HepG2 (cell line): ENCODE results near the gene TNFRSF11A. TPM values are rescaled to one million over a fixed set of nuclear protein-coding genes. Genes with fewer than 3 reads are reported as not detected.

Experiments
- ATAC-seq: fragments of 200-7000 bp; cut with Tn5 transposase; 3 replicates; pipeline ENCODE4 v1.9.1; 2020; ENCODE audit warnings: mild to moderate bottlenecking, moderate library complexity
- BruUV-seq: library from RNA; stranded (reverse); fragments of 400-500 nt; replicated peaks from 2 replicates; lab custom pipeline; 2021; lab: Mats Ljungman, UMichigan
- CTCF ChIA-PET: fragments of 300-600 bp; formaldehyde crosslinking; extraction: SDS; loops from one replicate; lab custom pipeline; 2021; ENCODE audit warnings: low total read pairs, inconsistent platforms, low intra/inter-chr PET ratio; lab: Yijun Ruan, JAX
- POLR2A ChIA-PET: fragments of 350-600 bp; sonication (Branson Sonifier 250); formaldehyde crosslinking; loops from one replicate; lab custom pipeline; 2020; ENCODE audit warnings: antibody characterized with exemption, inconsistent platforms; lab: Yijun Ruan, JAX
- DNase-seq: peaks from one replicate; pipeline ENCODE4 v3.0.0-alpha.2; 2015; ENCODE audit warnings: low spot score
- FAIRE-seq: peaks from 3 replicates; lab custom pipeline; 2011; peaks lifted over from hg19 to GRCh38; lab: Jason Lieb, UNC
- H2AFZ ChIP-seq: one replicate; pipeline ENCODE4 v1.6.1; 2011; ENCODE audit warnings: low read length, inconsistent platforms
- H3K27ac ChIP-seq: fragments of 300-600 bp; 3 replicates; pipeline ENCODE4 v1.8.0; 2011; ENCODE audit warnings: mixed run types, mild to moderate bottlenecking, mixed read lengths, low read length, inconsistent platforms; ENCODE audit not compliant: insufficient read depth; ENCODE audit errors: extremely low read length
- H3K27me3 ChIP-seq, 2 experiments: fragments of 200-600 bp in 1 of 2; 2 replicates in 1 of 2; 3 replicates in 1 of 2; pipeline versions ENCODE4 v1.6.0 to v1.8.0; 2011; ENCODE audit warnings: low read length in 2 of 2, mild to moderate bottlenecking in 2 of 2, moderate library complexity in 2 of 2, inconsistent platforms in 1 of 2; ENCODE audit not compliant: insufficient read depth in 2 of 2, control insufficient read depth in 1 of 2
- H3K36me3 ChIP-seq, 2 experiments: fragments of 200-600 bp in 1 of 2; replicated peaks in 1 of 2; 2 replicates in 1 of 2; 3 replicates in 1 of 2; pipeline versions ENCODE4 v1.5.1 to v1.8.0; 2011; ENCODE audit warnings: low read length in 2 of 2, inconsistent platforms in 1 of 2; ENCODE audit not compliant: insufficient read depth in 2 of 2, control insufficient read depth in 1 of 2
- H3K4me1 ChIP-seq: 2 replicates; pipeline ENCODE4 v1.5.1; 2012; ENCODE audit warnings: low read length, inconsistent platforms; ENCODE audit not compliant: insufficient read depth
- H3K4me2 ChIP-seq: 2 replicates; pipeline ENCODE4 v1.6.0; 2011; ENCODE audit warnings: low read depth, low read length, inconsistent platforms
- H3K4me3 ChIP-seq, 3 experiments: fragments of 200-600 bp in 1 of 3; sonication (generic), shearing (Covaris generic) in 1 of 3; replicated peaks in 1 of 3; 2 replicates each; pipeline ENCODE4 v1.5.1; 2011 to 2016; ENCODE audit warnings: low read length in 3 of 3, inconsistent platforms in 2 of 3, low read depth in 2 of 3, mild to moderate bottlenecking in 2 of 3, control low read depth in 1 of 3, mixed read lengths in 1 of 3; ENCODE audit not compliant: insufficient read depth in 1 of 3
- H3K79me2 ChIP-seq: one replicate; pipeline ENCODE4 v1.6.1; 2011; ENCODE audit warnings: low read length, inconsistent platforms; ENCODE audit not compliant: insufficient read depth
- H3K9ac ChIP-seq: 2 replicates; pipeline ENCODE4 v1.6.0; 2011; ENCODE audit warnings: mild to moderate bottlenecking, low read depth, low read length, inconsistent platforms; ENCODE audit not compliant: insufficient read depth
- H3K9me3 ChIP-seq: 2 replicates; pipeline ENCODE4 v1.5.1; 2012; ENCODE audit warnings: mild to moderate bottlenecking, low read length
- H4K20me1 ChIP-seq: 2 replicates; pipeline ENCODE4 v1.6.0; 2011; ENCODE audit warnings: inconsistent platforms, mild to moderate bottlenecking, low read length, moderate library complexity; ENCODE audit not compliant: insufficient read depth
- AHDC1 ChIP-seq: sonication (generic); formaldehyde crosslinking; IDR thresholded peaks from 2 replicates; pipeline ENCODE4 v1.5.1; 2020; ENCODE audit warnings: mild to moderate bottlenecking, missing genetic modification reagents, borderline replicate concordance
- ATAD3A ChIP-seq: sonication (generic); formaldehyde crosslinking; IDR thresholded peaks from 2 replicates; pipeline ENCODE4 v1.4.0; 2020; ENCODE audit warnings: missing genetic modification reagents
- FOXO1 ChIP-seq: sonication (generic); formaldehyde crosslinking; IDR thresholded peaks from 2 replicates; pipeline ENCODE4 v1.4.0; 2020; ENCODE audit warnings: missing genetic modification reagents
- HMGXB4 ChIP-seq, 2 experiments: sonication (generic) in 1 of 2; formaldehyde crosslinking in 1 of 2; IDR thresholded peaks; 2 replicates each; pipeline versions ENCODE4 v1.4.0 to v1.6.1; 2018 to 2020; ENCODE audit warnings: missing genetic modification reagents in 2 of 2, borderline replicate concordance in 1 of 2, low read depth in 1 of 2, mild to moderate bottlenecking in 1 of 2, missing biosample characterization in 1 of 2
- KMT2A ChIP-seq: sonication (generic); formaldehyde crosslinking; IDR thresholded peaks from 2 replicates; pipeline ENCODE4 v1.4.0; 2020; ENCODE audit warnings: missing genetic modification reagents
- PTBP1 ChIP-seq: fragments of 200-400 bp; formaldehyde crosslinking; IDR thresholded peaks from 2 replicates; pipeline ENCODE4 v1.6.1; 2018; ENCODE audit warnings: low read length, low read depth; ENCODE audit not compliant: poor library complexity, severe bottlenecking
- RNF219 ChIP-seq: sonication (generic); formaldehyde crosslinking; IDR thresholded peaks from 2 replicates; pipeline ENCODE4 v1.5.0; 2020; ENCODE audit warnings: mild to moderate bottlenecking, missing genetic modification reagents
- SRSF1 ChIP-seq: fragments of 200-400 bp; formaldehyde crosslinking; optimal IDR thresholded peaks from 2 replicates; pipeline ENCODE3; 2017; ENCODE audit warnings: mild to moderate bottlenecking, low read depth, low read length, moderate library complexity
- WIZ ChIP-seq: sonication (generic); formaldehyde crosslinking; IDR thresholded peaks from 2 replicates; pipeline ENCODE4 v1.5.1; 2020; ENCODE audit warnings: mild to moderate bottlenecking, missing genetic modification reagents
- ZFP36 ChIP-seq: fragments of 150-350 bp; IDR thresholded peaks from 2 replicates; pipeline ENCODE4 v1.6.1; 2018; ENCODE audit warnings: borderline replicate concordance, low read length, low read depth; ENCODE audit not compliant: partially characterized antibody
- ZNF441 ChIP-seq: sonication (generic); formaldehyde crosslinking; IDR thresholded peaks from 2 replicates; pipeline ENCODE4 v1.7.0; 2021; ENCODE audit warnings: missing genetic modification reagents, borderline replicate concordance
- WGBS: methylation state at CpG from one replicate; pipeline ENCODE4 v1.1.6; 2017; ENCODE audit warnings: low lambda C conversion rate; 5-methylcytosine and 5-hydroxymethylcytosine counted together
- in situ Hi-C: cut with HindIII; loops from 2 replicates; pipeline ENCODE4 v1.10.0; 2017; ENCODE audit warnings: low pct_unique_long_range_greater_than_20kb; ENCODE audit not compliant: extremely low pct_ligation_motif_present
- intact Hi-C: fragments of 100-400 bp; cut with micrococcal nuclease; formaldehyde crosslinking; loops from one replicate; pipeline ENCODE4 v1.10.0; 2022; ENCODE audit not compliant: unreplicated experiment
- polyA plus RNA-seq, 8 experiments: library from polyadenylated mRNA; depleted of rRNA in 3 of 8; stranded (reverse) in 7 of 8; unstranded in 1 of 8; fragments of >200 nt; fragmentation: Illumina TruSeq in 4 of 8; extraction: Trizol in 4 of 8; gene quantifications; 2 replicates each; pipeline versions ENCODE4 v1.2.1 to v1.2.3, GENCODE V29; 2011 to 2016; ENCODE audit warnings: low read depth in 4 of 8, missing spikeins in 1 of 8, mixed read lengths in 1 of 8; ENCODE audit not compliant: insufficient read depth in 1 of 8
- total RNA-seq, 5 experiments: library from RNA; depleted of rRNA; stranded (reverse); fragments of >200 nt; fragmentation: Illumina TruSeq; extraction: Trizol; gene quantifications; 2 replicates each; pipeline ENCODE4 v1.2.3, GENCODE V29; 2016; ENCODE audit warnings: low read depth in 1 of 5

Gene TNFRSF11A
- total and polyA plus RNA-seq, 2 of the 13 experiments (the other 11 are each of a cell fraction or from before 2014, with no cell fraction given) = 4.6 to 6.4 TPM

GRCh38 chr18:62294073-62294472, 31.0 kb upstream of the TNFRSF11A start (continued):
- TF ChIP-seq RNF219 (no peak), ATAD3A (CRISPR knock-in tag) (no peak)
- TF ChIP-seq, all 625 proteins: peak for 0

- CTCF ChIA-PET = no interaction called here
- intact Hi-C loops (no loop called here), in situ Hi-C loops (no loop called here)
- FAIRE-seq (no peak), DNase-seq (no peak), ATAC-seq (no peak)
- H3K79me2 ChIP-seq = no peaks in the 10 kb centered on the region
- H3K27me3 ChIP-seq = no peaks in the 10 kb centered on the region
- no peak overlapping the region for H3K4me2 ChIP-seq
- H4K20me1 ChIP-seq = no peaks in the 10 kb centered on the region
- peaks cover 14% of the 10 kb centered on the region for H3K4me1 ChIP-seq
- POLR2A ChIA-PET = no interaction called here
- H2AFZ ChIP-seq = no peak overlapping the region
- no TSS peak for BruUV-seq
- whole genome bisulfite sequencing = 99% methylated on average over 3 of the region's 3 CpGs
- H3K9me3 ChIP-seq = no peaks in the 10 kb centered on the region
- H3K4me3 ChIP-seq = no peak overlapping the region
- no peak overlapping the region for H3K9ac ChIP-seq
- H3K27ac ChIP-seq = no peak overlapping the region
- H3K36me3 ChIP-seq = peaks cover 3 to 11% of the 10 kb centered on the region in 2 experiments
- TF ChIP-seq AHDC1 (CRISPR knock-in tag) = no peak
- TF ChIP-seq FOXO1 (CRISPR knock-in tag) = no peak
- no peak for TF ChIP-seq KMT2A
- TF ChIP-seq ZFP36 = no peak
- TF ChIP-seq PTBP1 = no peak
- TF ChIP-seq ZNF441 (CRISPR knock-in tag) = no peak
- TF ChIP-seq HMGXB4 (CRISPR knock-in tag; IDR thresholded peaks at IDR 0.05; ENCODE audit: borderline replicate concordance in 1 of 2, low read depth in 1 of 2) = no peak
- TF ChIP-seq SRSF1 = no peak
- TF ChIP-seq WIZ (CRISPR knock-in tag) = no peak
Measured at GRCh38 chr18:62300359-62300963, 24.6 kb upstream of the TNFRSF11A start.
